Adipocyte (in vitro differentiated cells): ENCODE measurements around the gene DENND5A.

Experiments
- DNase-seq: peaks from one replicate; pipeline ENCODE4 v3.0.0-alpha.2; 2015; ENCODE audit warnings: low read depth
- H3K27me3 ChIP-seq: replicated peaks from 2 replicates; pipeline ENCODE4 v1.7.0; 2013; ENCODE audit warnings: mild to moderate bottlenecking, low read length, moderate library complexity; ENCODE audit not compliant: control insufficient read depth, insufficient read depth
- H3K36me3 ChIP-seq: 2 replicates; pipeline ENCODE4 v1.7.0; 2013; ENCODE audit warnings: low read length, mild to moderate bottlenecking, moderate library complexity; ENCODE audit not compliant: control insufficient read depth, insufficient read depth, severe bottlenecking
- H3K4me1 ChIP-seq: 2 replicates; pipeline ENCODE4 v1.7.0; 2013; ENCODE audit warnings: mild to moderate bottlenecking, low read length, moderate library complexity; ENCODE audit not compliant: control insufficient read depth, insufficient read depth
- H3K4me3 ChIP-seq: 2 replicates; pipeline ENCODE4 v1.7.0; 2013; ENCODE audit warnings: mild to moderate bottlenecking, low read length, moderate library complexity
- H3K9ac ChIP-seq: 2 replicates; pipeline ENCODE4 v1.7.0; 2013; ENCODE audit warnings: mild to moderate bottlenecking, low read length, moderate library complexity
- H3K9me3 ChIP-seq: 2 replicates; pipeline ENCODE4 v1.7.0; 2013; ENCODE audit warnings: mild to moderate bottlenecking, low read length, moderate library complexity; ENCODE audit not compliant: control insufficient read depth

DENND5A gene

GRCh38 chr11:9091044-9091922, 173.9 kb downstream of the DENND5A start, which contains the start of gene SCUBE2:
Gene SCUBE2 (minus strand): TSS chr11:9091599. CDS start chr11:9091528, 71 bp downstream.
- Histone ChIP-seq H3K27me3 (peaks cover 6% of the 10 kb centered on the region), H3K4me3 (peak within 1 kb of the TSS; percentile 69), H3K36me3 (no peaks in the 10 kb centered on the region), H3K9me3 (no peaks in the 10 kb centered on the region), H3K9ac (peak within 1 kb of the TSS; percentile 39), H3K4me1 (no peaks in the 10 kb centered on the region)
- peak; percentile 54 for DNase-seq

GRCh38 chr11:9090488-9091043, 174.6 kb downstream of the DENND5A start:
- H3K27me3 ChIP-seq: peaks cover 6% of the 10 kb centered on the region
- no peak for DNase-seq

GRCh38 chr11:9089636-9090035, 175.5 kb downstream of the DENND5A start:
- Histone ChIP-seq H3K4me3 (no peak overlapping the region), H3K9me3 (no peaks in the 10 kb centered on the region), H3K4me1 (no peaks in the 10 kb centered on the region), H3K9ac (no peak overlapping the region), H3K36me3 (no peaks in the 10 kb centered on the region), H3K27me3 (peaks cover 6% of the 10 kb centered on the region)
- no peak for DNase-seq

More at GRCh38 chr11:9090488-9091043, 174.6 kb downstream of the DENND5A start:
- Histone ChIP-seq H3K4me3 (peak overlapping the region; percentile 69), H3K36me3 (no peaks in the 10 kb centered on the region), H3K9ac (peak overlapping the region; percentile 38), H3K9me3 (no peaks in the 10 kb centered on the region), H3K4me1 (no peaks in the 10 kb centered on the region)

GRCh38 chr11:9089061-9089460, 176.1 kb downstream of the DENND5A start:
- DNase-seq: no peak
- Histone ChIP-seq H3K4me3 (no peak overlapping the region), H3K9ac (no peak overlapping the region), H3K27me3 (peaks cover 6% of the 10 kb centered on the region), H3K36me3 (no peaks in the 10 kb centered on the region), H3K9me3 (no peaks in the 10 kb centered on the region), H3K4me1 (no peaks in the 10 kb centered on the region)
